Skeletal muscle tissue (tissue), 4 donors: ENCODE data around the gene CDC20. TPM values are rescaled to one million over a fixed set of nuclear protein-coding genes. Genes with fewer than 3 reads are reported as not detected.
"Not testable (repeated sequence)": the region's sequence is repeated elsewhere in the genome, so short reads cannot be mapped to it uniquely, and the experiment has no call there.

Source experiments
- H3K27ac ChIP-seq: one replicate; pipeline ENCODE4 v1.7.0; 2013; ENCODE audit warnings: mild to moderate bottlenecking, low read depth, low read length, inconsistent platforms
- H3K27me3 ChIP-seq, 3 donors: one replicate each; pipeline ENCODE4 v1.7.0; 2013; ENCODE audit warnings: low read length in 3 of 3; ENCODE audit not compliant: control insufficient read depth in 3 of 3, insufficient read depth in 3 of 3
- H3K36me3 ChIP-seq, 3 donors: one replicate each; pipeline ENCODE4 v1.7.0; 2013; ENCODE audit warnings: low read length in 3 of 3; ENCODE audit not compliant: control insufficient read depth in 3 of 3, insufficient read depth in 3 of 3
- H3K4me1 ChIP-seq, 3 donors: one replicate each; pipeline ENCODE4 v1.7.0; 2013; ENCODE audit warnings: low read length in 3 of 3, mild to moderate bottlenecking in 3 of 3; ENCODE audit not compliant: control insufficient read depth in 3 of 3, insufficient read depth in 3 of 3
- H3K4me3 ChIP-seq, 3 donors: one replicate each; pipeline ENCODE4 v1.7.0; 2013; ENCODE audit warnings: low read length in 3 of 3
- H3K9ac ChIP-seq, 3 donors: one replicate each; pipeline ENCODE4 v1.7.0; 2013; ENCODE audit warnings: low read length in 3 of 3, mild to moderate bottlenecking in 3 of 3, moderate library complexity in 2 of 3, low read depth in 1 of 3
- H3K9me3 ChIP-seq, 3 donors: one replicate each; pipeline ENCODE4 v1.7.0; 2013; ENCODE audit warnings: low read length in 3 of 3; ENCODE audit not compliant: control insufficient read depth in 3 of 3
- total RNA-seq: library from RNA; depleted of rRNA; stranded (reverse); fragments of >200 nt; gene quantifications from one replicate; pipeline ENCODE4 v1.2.3, GENCODE V29; 2014
- donor health status: Osteomylitis.

The CDC20 gene
- total RNA-seq, 1 donor from 2014 or later, result 6.8 TPM

GRCh38 chr1:43366601-43367025 is 7.8 kb downstream of the CDC20 start:
- Histone ChIP-seq H3K27ac (peak overlapping the region; percentile 79), H3K9ac (peak overlapping the region; percentile 73 to 91 (median 79)), H3K36me3 (peaks cover 36 to 43% (median 38%) of the 10 kb centered on the region in 3 donors), H3K4me1 (peaks cover 19 to 22% (median 20%) of the 10 kb centered on the region in 3 donors), H3K27me3 (no peaks in the 10 kb centered on the region), H3K9me3 (no peaks in the 10 kb centered on the region), H3K4me3 (peak overlapping the region; percentile 76 to 80 (median 78))

GRCh38 chr1:43367026-43367903 is 8.5 kb downstream of the CDC20 start:
- no peaks in the 10 kb centered on the region for H3K9me3 ChIP-seq

GRCh38 chr1:43367904-43368645 is 9.3 kb downstream of the CDC20 start, which contains the start of gene ELOVL1:
Gene ELOVL1, minus strand, starts transcription at chr1:43368011. Its CDS starts 2,402 bp downstream, at chr1:43365609.
- Histone ChIP-seq H3K9me3 (no peaks in the 10 kb centered on the region), H3K4me1 (peaks cover 19 to 24% (median 20%) of the 10 kb centered on the region in 3 donors), H3K27me3 (no peaks in the 10 kb centered on the region), H3K9ac (peak within 1 kb of the TSS; percentile 79 to 91 (median 81)), H3K4me3 (peak within 1 kb of the TSS; percentile 78 to 82 (median 80)), H3K36me3 (peaks cover 26 to 38% (median 27%) of the 10 kb centered on the region in 3 donors), H3K27ac (peak within 1 kb of the TSS; percentile 79)

More at GRCh38 chr1:43367026-43367903, 8.5 kb downstream of the CDC20 start:
- H3K9ac ChIP-seq, result peak overlapping the region; percentile 73 to 91 (median 79)
- no peaks in the 10 kb centered on the region for H3K27me3 ChIP-seq
- H3K36me3 ChIP-seq, result peaks cover 32 to 38% (median 32%) of the 10 kb centered on the region in 3 donors
- H3K27ac ChIP-seq, result peak overlapping the region; percentile 79
- peaks cover 19 to 22% (median 20%) of the 10 kb centered on the region in 3 donors for H3K4me1 ChIP-seq
- H3K4me3 ChIP-seq, result peak overlapping the region; percentile 76 to 80 (median 78)

GRCh38 chr1:43368646-43369020 is 9.9 kb downstream of the CDC20 start:
- Histone ChIP-seq H3K27ac (peak overlapping the region; percentile 75), H3K9ac (peak overlapping the region; percentile 79 to 91 (median 81)), H3K4me1 (peaks cover 19 to 30% (median 20%) of the 10 kb centered on the region in 3 donors), H3K9me3 (no peaks in the 10 kb centered on the region), H3K4me3 (peak overlapping the region; percentile 72 to 82 (median 80)), H3K27me3 (no peaks in the 10 kb centered on the region), H3K36me3 (peaks cover 22 to 32% (median 22%) of the 10 kb centered on the region in 3 donors)

- H3K27ac ChIP-seq, H3K27me3 ChIP-seq, H3K4me3 ChIP-seq, H3K9me3 ChIP-seq, H3K9ac ChIP-seq: not testable (repeated sequence)
- peaks cover 10 to 21% (median 13%) of the 10 kb centered on the region in 3 donors for H3K36me3 ChIP-seq
- peaks cover 19 to 31% (median 20%) of the 10 kb centered on the region in 3 donors for H3K4me1 ChIP-seq
These were observed 11.0 kb downstream of the CDC20 start for GRCh38 chr1:43369779-43370178.

- no peak overlapping the region for H3K27ac ChIP-seq
- H3K36me3 ChIP-seq, result peaks cover 2 to 13% (median 6%) of the 10 kb centered on the region in 3 donors
- H3K9me3 ChIP-seq, result no peaks in the 10 kb centered on the region
- H3K4me1 ChIP-seq, result peaks cover 19 to 31% (median 20%) of the 10 kb centered on the region in 3 donors
- no peaks in the 10 kb centered on the region for H3K27me3 ChIP-seq
- no peak overlapping the region for H3K9ac ChIP-seq
- H3K4me3 ChIP-seq, result no peak overlapping the region
These were observed 11.8 kb downstream of the CDC20 start for GRCh38 chr1:43370564-43370963.

- Histone ChIP-seq H3K27me3 (no peaks in the 10 kb centered on the region), H3K9ac (no peak overlapping the region)
These were observed 13.4 kb downstream of the CDC20 start for GRCh38 chr1:43372172-43372571.

GRCh38 chr1:43373066-43373940 is 14.5 kb downstream of the CDC20 start:
- H3K4me1 ChIP-seq, result peaks cover 7 to 18% (median 8%) of the 10 kb centered on the region in 3 donors
- H3K9ac ChIP-seq, result no peak overlapping the region
- no peak overlapping the region for H3K27ac ChIP-seq
- no peaks in the 10 kb centered on the region for H3K27me3 ChIP-seq
- H3K36me3 ChIP-seq, result peaks cover 2 to 17% (median 12%) of the 10 kb centered on the region in 3 donors
- no peaks in the 10 kb centered on the region for H3K9me3 ChIP-seq
- H3K4me3 ChIP-seq, result no peak overlapping the region

More at GRCh38 chr1:43372172-43372571, 13.4 kb downstream of the CDC20 start:
- peaks cover 2 to 15% (median 12%) of the 10 kb centered on the region in 3 donors for H3K36me3 ChIP-seq
- H3K4me1 ChIP-seq, result peaks cover 11 to 23% (median 12%) of the 10 kb centered on the region in 3 donors
- H3K9me3 ChIP-seq, result no peaks in the 10 kb centered on the region
- H3K27ac ChIP-seq, result no peak overlapping the region
- H3K4me3 ChIP-seq, result no peak overlapping the region

- Histone ChIP-seq H3K27me3 (no peaks in the 10 kb centered on the region), H3K27ac (no peak overlapping the region), H3K36me3 (peaks cover 3 to 28% (median 20%) of the 10 kb centered on the region in 3 donors), H3K4me3 (no peak overlapping the region), H3K4me1 (peaks cover 0 to 12% (median 1%) of the 10 kb centered on the region in 3 donors), H3K9ac (no peak overlapping the region), H3K9me3 (no peaks in the 10 kb centered on the region)
These were observed 18.0 kb downstream of the CDC20 start for GRCh38 chr1:43376723-43377235.
